IMR-90 (cell line): ENCODE results near the gene MIPEP. TPM values are rescaled to one million over a fixed set of nuclear protein-coding genes. Genes with fewer than 3 reads are reported as not detected.

Experiments used
- ATAC-seq: fragments of 200-7000 bp; cut with Tn5 transposase; 2 replicates; pipeline ENCODE4 v1.9.1; 2020; ENCODE audit warnings: low read depth, mild to moderate bottlenecking, moderate library complexity
- BruUV-seq: library from RNA; stranded (reverse); fragments of 400-500 nt; replicated peaks from 2 replicates; lab custom pipeline; 2021; lab: Mats Ljungman, UMichigan
- CTCF ChIA-PET: fragments of 300-600 bp; formaldehyde crosslinking; extraction: SDS; loops from one replicate; lab custom pipeline; 2021; ENCODE audit warnings: antibody characterized with exemption; lab: Yijun Ruan, JAX
- POLR2A ChIA-PET: fragments of 300-600 bp; sonication (Branson Sonifier 250); formaldehyde crosslinking; loops from one replicate; lab custom pipeline; 2022; ENCODE audit warnings: antibody characterized with exemption; ENCODE audit not compliant: unreplicated experiment; lab: Charles Lee
- DNase-seq: peaks from one replicate; pipeline ENCODE4 v3.0.0; 2013
- H2AFZ ChIP-seq: replicated peaks from 2 replicates; pipeline ENCODE3; 2013; ENCODE audit warnings: low read length, mild to moderate bottlenecking; ENCODE audit not compliant: poor library complexity
- H2AK5ac ChIP-seq: 2 replicates; pipeline ENCODE4 v1.6.1; 2013; ENCODE audit warnings: low read depth, low read length, inconsistent platforms
- H2AK9ac ChIP-seq: replicated peaks from 2 replicates; pipeline ENCODE3; 2013; ENCODE audit warnings: mild to moderate bottlenecking, low read depth, low read length, moderate library complexity; ENCODE audit not compliant: poor library complexity
- H2BK120ac ChIP-seq: 2 replicates; pipeline ENCODE4 v1.6.1; 2013; ENCODE audit warnings: low read depth, low read length, inconsistent platforms
- H2BK15ac ChIP-seq: 3 replicates; pipeline ENCODE4 v1.6.1; 2013; ENCODE audit warnings: low read depth, low read length, inconsistent platforms
- H2BK20ac ChIP-seq: 2 replicates; pipeline ENCODE4 v1.6.1; 2013; ENCODE audit warnings: low read depth, mild to moderate bottlenecking, inconsistent platforms, low read length, moderate library complexity
- H2BK5ac ChIP-seq: 2 replicates; pipeline ENCODE4 v1.6.1; 2013; ENCODE audit warnings: mild to moderate bottlenecking, low read depth, low read length, inconsistent platforms; ENCODE audit not compliant: poor library complexity, severe bottlenecking
- H3K14ac ChIP-seq: replicated peaks from 2 replicates; pipeline ENCODE4 v1.6.1; 2013; ENCODE audit warnings: low read depth, low read length, inconsistent platforms
- H3K18ac ChIP-seq: 2 replicates; pipeline ENCODE4 v1.6.1; 2013; ENCODE audit warnings: low read depth, low read length, control low read depth
- H3K23ac ChIP-seq: 2 replicates; pipeline ENCODE4 v1.6.1; 2013; ENCODE audit warnings: low read depth, low read length, inconsistent platforms
- H3K27ac ChIP-seq: 2 replicates; pipeline ENCODE4 v1.5.1; 2013; ENCODE audit warnings: mild to moderate bottlenecking, control low read depth, low read length; ENCODE audit not compliant: insufficient read depth
- H3K27me3 ChIP-seq: 2 replicates; pipeline ENCODE4 v1.6.1; 2013; ENCODE audit warnings: low read length; ENCODE audit not compliant: control insufficient read depth, insufficient read depth
- H3K36me3 ChIP-seq: 2 replicates; pipeline ENCODE4 v1.6.1; 2013; ENCODE audit warnings: low read length, mixed read lengths; ENCODE audit not compliant: control insufficient read depth, insufficient read depth
- H3K4ac ChIP-seq: 2 replicates; pipeline ENCODE4 v1.6.1; 2013; ENCODE audit warnings: low read depth, low read length, inconsistent platforms
- H3K4me1 ChIP-seq: 2 replicates; pipeline ENCODE4 v1.6.1; 2013; ENCODE audit warnings: low read length, mixed read lengths; ENCODE audit not compliant: control insufficient read depth, insufficient read depth
- H3K4me2 ChIP-seq: 2 replicates; pipeline ENCODE4 v1.6.1; 2013; ENCODE audit warnings: low read depth, mild to moderate bottlenecking, control low read depth, low read length, moderate library complexity
- H3K4me3 ChIP-seq: 2 replicates; pipeline ENCODE4 v1.5.1; 2013; ENCODE audit warnings: low read depth, mild to moderate bottlenecking, control low read depth, low read length, moderate library complexity; ENCODE audit not compliant: insufficient read depth
- H3K56ac ChIP-seq: 2 replicates; pipeline ENCODE4 v1.6.1; 2013; ENCODE audit warnings: low read length, inconsistent platforms; ENCODE audit not compliant: insufficient read depth; ENCODE audit errors: extremely low read depth
- H3K79me1 ChIP-seq, 2 experiments: 2 replicates each; pipeline ENCODE4 v1.6.1; 2013; ENCODE audit warnings: low read length in 2 of 2, inconsistent platforms in 1 of 2, low read depth in 1 of 2
- H3K9ac ChIP-seq: 2 replicates; pipeline ENCODE4 v1.6.1; 2013; ENCODE audit warnings: low read depth, low read length, control low read depth
- H3K9me1 ChIP-seq: 2 replicates; pipeline ENCODE4 v1.6.1; 2013; ENCODE audit warnings: low read length, inconsistent platforms; ENCODE audit not compliant: insufficient read depth
- H3K9me3 ChIP-seq: 2 replicates; pipeline ENCODE4 v1.6.1; 2013; ENCODE audit warnings: low read length; ENCODE audit not compliant: control insufficient read depth, insufficient read depth
- H4K20me1 ChIP-seq: 2 replicates; pipeline ENCODE4 v1.6.1; 2013; ENCODE audit warnings: low read length, inconsistent platforms; ENCODE audit not compliant: insufficient read depth
- H4K5ac ChIP-seq: 2 replicates; pipeline ENCODE4 v1.6.1; 2013; ENCODE audit warnings: mild to moderate bottlenecking, low read depth, low read length, control low read depth
- H4K8ac ChIP-seq, 2 experiments: 2 replicates each; pipeline ENCODE4 v1.6.1; 2013; ENCODE audit warnings: low read depth in 2 of 2, low read length in 2 of 2, control low read depth in 1 of 2, inconsistent platforms in 1 of 2
- H4K91ac ChIP-seq: 2 replicates; pipeline ENCODE4 v1.6.1; 2013; ENCODE audit warnings: low read depth, low read length, inconsistent platforms; ENCODE audit not compliant: insufficient read depth
- BHLHE40 ChIP-seq: fragments of 150-350 bp; IDR thresholded peaks from 2 replicates; pipeline ENCODE4 v1.6.1; 2016; ENCODE audit warnings: mild to moderate bottlenecking, low read depth, low read length
- CEBPB ChIP-seq: IDR thresholded peaks from 2 replicates; pipeline ENCODE4 v1.6.1; 2012; ENCODE audit warnings: low read depth, low read length, improper control_type of control experiment
- CHD1 ChIP-seq: IDR thresholded peaks from 2 replicates; pipeline ENCODE4 v1.6.1; 2012; ENCODE audit warnings: low read depth, low read length, improper control_type of control experiment
- CTCF ChIP-seq: conservative IDR thresholded peaks from 2 replicates; pipeline ENCODE4 v1.5.1; 2012; ENCODE audit warnings: mild to moderate bottlenecking, low read depth, low read length, improper control_type of control experiment
- ELK1 ChIP-seq: fragments of 150-350 bp; IDR thresholded peaks from 2 replicates; pipeline ENCODE4 v1.6.1; 2016; ENCODE audit warnings: low read depth, mild to moderate bottlenecking, low read length, moderate library complexity, borderline replicate concordance
- MXI1 ChIP-seq: IDR thresholded peaks from 2 replicates; pipeline ENCODE4 v1.6.1; 2012; ENCODE audit warnings: low read depth, mild to moderate bottlenecking, low read length, moderate library complexity, borderline replicate concordance
- NFE2L2 ChIP-seq: fragments of 150-350 bp; IDR thresholded peaks from 2 replicates; pipeline ENCODE4 v1.6.1; 2016; ENCODE audit warnings: low read depth, mild to moderate bottlenecking, low read length
- POLR2A ChIP-seq: IDR thresholded peaks from 2 replicates; pipeline ENCODE4 v1.6.1; 2012; ENCODE audit warnings: mild to moderate bottlenecking, low read depth, low read length
- RAD21 ChIP-seq: IDR thresholded peaks from 2 replicates; pipeline ENCODE4 v1.6.1; 2012; ENCODE audit warnings: low read length, improper control_type of control experiment
- RCOR1 ChIP-seq: IDR thresholded peaks from 2 replicates; pipeline ENCODE4 v1.6.1; 2012; ENCODE audit warnings: mild to moderate bottlenecking, low read length, improper control_type of control experiment; ENCODE audit not compliant: insufficient replicate concordance
- RFX5 ChIP-seq: IDR thresholded peaks from 2 replicates; pipeline ENCODE4 v1.8.0; 2012; ENCODE audit warnings: low read depth, mild to moderate bottlenecking, low read length, moderate library complexity
- SMC3 ChIP-seq: fragments of 150-350 bp; IDR thresholded peaks from 2 replicates; pipeline ENCODE4 v1.6.1; 2016; ENCODE audit warnings: low read depth, mild to moderate bottlenecking, antibody characterized with exemption, low read length, moderate library complexity
- USF2 ChIP-seq: fragments of 150-350 bp; IDR thresholded peaks from 2 replicates; pipeline ENCODE4 v1.6.1; 2017; ENCODE audit warnings: mild to moderate bottlenecking, antibody characterized with exemption, low read length, low read depth
- WGBS, 2 experiments: methylation state at CpG; one replicate each; pipeline versions ENCODE4 v1.1.5 to v1.1.7; 2013; ENCODE audit warnings: missing lambda C conversion rate in 2 of 2; ENCODE audit not compliant: insufficient read length in 1 of 2; ENCODE audit errors: extremely low coverage in 2 of 2; 5-methylcytosine and 5-hydroxymethylcytosine counted together
- dilution Hi-C: fragments of 300-500 bp; cut with HindIII; formaldehyde crosslinking; loops from one replicate; pipeline ENCODE4 v1.14.3; 2018; ENCODE audit warnings: low sequenced_read_pairs; ENCODE audit not compliant: unreplicated experiment
- in situ Hi-C: fragments of 300-500 bp; cut with MboI; formaldehyde crosslinking; loops from 3 replicates; pipeline ENCODE4 v1.14.3; 2019; ENCODE audit warnings: low sequenced_read_pairs, inconsistent platforms, mixed read lengths
- intact Hi-C: fragments of 100-400 bp; cut with micrococcal nuclease; formaldehyde crosslinking; loops from 2 replicates; pipeline ENCODE4 v1.10.0; 2022
- polyA plus RNA-seq, 3 experiments: library from polyadenylated mRNA; depleted of rRNA; stranded (reverse); fragments of >200 nt; gene quantifications; 2 replicates each; pipeline ENCODE4 v1.2.3, GENCODE V29; 2012; ENCODE audit warnings: low replicate concordance in 1 of 3
- total RNA-seq: library from RNA; depleted of rRNA; stranded (reverse); fragments of >200 nt; gene quantifications from 2 replicates; pipeline ENCODE4 v1.2.3, GENCODE V29; 2012

The MIPEP gene
- total and polyA plus RNA-seq, 2 of the 4 experiments (the other 2 are of a cell fraction), result 15.0 to 21.5 TPM

GRCh38 chr13:23705583-23705982, 183.6 kb downstream of the MIPEP start:
- in situ Hi-C loops, result no loop called here
- peak overlapping the region; percentile 85 for H2BK20ac ChIP-seq
- POLR2A ChIA-PET, result no interaction called here

More at GRCh38 chr13:23705583-23705982, 183.6 kb downstream of the MIPEP start:
- Histone ChIP-seq H3K9ac (peak overlapping the region; percentile 31; the same call in 1 of the 2 replicates), H3K9me1 (peaks cover 17% of the 10 kb centered on the region), H3K79me1 (no peaks in the 10 kb centered on the region; a peak in 1 of 4 replicates), H3K4me1 (peaks cover 24% of the 10 kb centered on the region), H2AFZ (peak overlapping the region; percentile 67), H3K27me3 (no peaks in the 10 kb centered on the region), H3K27ac (peak overlapping the region; percentile 82; the same call in 1 of the 2 replicates), H3K18ac (peak overlapping the region; percentile 90), H4K20me1 (no peaks in the 10 kb centered on the region), H2BK5ac (peak overlapping the region; percentile 37), H3K23ac (peak overlapping the region; percentile 22), H3K36me3 (no peaks in the 10 kb centered on the region), H2AK9ac (peak overlapping the region; percentile 1), H3K9me3 (no peaks in the 10 kb centered on the region), H2BK15ac (peak overlapping the region; percentile 79; the same call in 2 of the 3 replicates), H3K4me2 (peak overlapping the region; percentile 22; the same call in 1 of the 2 replicates), H2BK120ac (peak overlapping the region; percentile 78), H3K56ac (no peak overlapping the region), H3K4me3 (no peak overlapping the region), H4K91ac (peak overlapping the region; percentile 59), H3K4ac (peak overlapping the region; percentile 89), H4K8ac (peak overlapping the region; percentile 14 to 81; a peak in 3 of 4 replicates), H2AK5ac (peak overlapping the region; percentile 89), H3K14ac (peak overlapping the region; percentile 69), H4K5ac (peak overlapping the region; percentile 89)
- CTCF ChIA-PET, result no interaction called here
- intact Hi-C loops, result loop anchor here (5.0 kb wide), 1 partner anchor 128 kb away; no protein-coding TSS in a partner anchor
- peak; percentile 68 for DNase-seq
- 0% methylated on average over 1 of the region's 2 CpGs; no CpG with 5 or more reads in 1 of the 2 experiments for WGBS, 2 experiments
- TF ChIP-seq ELK1 (no peak), CEBPB (no peak; the same call in 1 of the 2 replicates), RCOR1 (no peak), MXI1 (no peak), POLR2A (no peak), SMC3 (no peak), USF2 (no peak), RFX5 (no peak), NFE2L2 (no peak), BHLHE40 (no peak), CHD1 (no peak), RAD21 (no peak), CTCF (no peak)
- dilution Hi-C loops, result no loop called here
- ATAC-seq, result peak; percentile 43
- BruUV-seq, result no TSS peak
